HPDE6-E6E7 (cell line): ENCODE data around the gene RALGPS1.

Source experiments
- DNase-seq: peaks from one replicate; pipeline ENCODE4 v3.0.0; 2011; ENCODE audit warnings: missing footprints; ENCODE audit errors: extremely low spot score

The RALGPS1 gene

DNA sequence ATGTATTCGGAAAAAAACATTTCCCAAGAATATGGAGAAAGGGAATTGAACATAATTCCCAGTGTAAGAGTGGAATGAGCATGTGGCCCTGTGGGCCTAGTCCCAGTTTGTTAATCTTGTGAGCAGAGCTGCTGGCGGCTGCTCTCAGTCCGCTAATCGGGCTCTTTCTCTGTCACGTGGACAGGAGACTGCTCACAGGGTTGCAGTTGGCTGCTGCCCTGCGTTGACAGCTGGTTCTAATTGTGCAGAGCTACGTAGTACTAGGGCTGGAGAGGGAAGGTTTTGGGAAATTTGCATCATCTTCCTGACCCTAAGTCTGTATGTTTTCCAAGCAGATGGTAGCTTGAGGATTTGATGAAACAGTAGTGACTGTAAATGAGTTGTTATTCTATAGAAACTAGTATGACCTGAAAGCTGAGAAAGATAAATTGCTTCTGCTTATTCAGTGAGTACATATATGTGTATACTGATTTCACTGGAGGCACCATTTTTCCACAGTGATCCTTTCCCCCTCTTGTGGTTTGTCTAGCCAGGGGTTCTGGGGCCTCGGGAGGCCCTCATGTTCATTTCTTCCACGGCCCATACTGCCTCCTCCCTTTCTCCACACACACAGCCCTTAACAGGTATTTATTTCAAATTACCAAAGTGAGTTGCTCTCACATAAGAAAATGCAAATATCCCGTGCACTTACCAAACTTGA is 107.2 kb downstream of the RALGPS1 start:
- no peak for DNase-seq

DNA sequence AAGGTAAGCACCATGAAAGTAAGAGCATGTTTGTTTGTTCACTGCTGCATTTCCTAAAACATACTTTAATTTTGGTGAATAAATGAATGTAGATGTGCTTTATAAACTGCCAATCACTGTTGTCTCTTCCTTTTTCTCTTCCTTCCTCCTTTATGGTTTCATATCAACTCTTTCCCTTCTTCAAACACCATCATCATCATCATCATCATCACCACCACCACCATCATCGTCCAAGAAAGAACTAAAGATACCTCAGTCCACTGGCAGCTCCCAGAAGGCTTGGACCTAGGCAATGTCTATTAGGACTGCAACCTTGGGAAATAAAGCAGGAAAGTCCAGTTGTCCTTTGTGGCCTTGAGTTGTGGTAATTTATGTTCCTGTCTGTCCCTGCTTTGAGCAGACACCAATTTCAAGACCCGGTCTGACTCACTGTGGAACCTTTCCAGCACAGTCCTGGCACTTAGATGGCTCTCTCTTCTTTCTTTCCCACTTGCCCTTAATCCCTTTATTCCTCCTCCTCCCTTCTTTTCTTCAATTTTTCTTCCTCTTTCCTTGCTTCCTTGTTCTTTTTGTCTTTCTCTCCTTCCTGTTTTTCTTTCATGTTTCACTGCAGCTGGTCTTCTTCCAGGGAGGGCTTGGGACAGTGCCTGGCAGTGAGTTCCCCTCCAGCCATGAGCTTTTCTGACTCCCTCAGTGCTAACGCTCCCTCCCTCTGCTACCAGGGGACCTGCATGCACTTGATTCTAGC is 108.5 kb downstream of the RALGPS1 start:
- DNase-seq: no peak

DNA sequence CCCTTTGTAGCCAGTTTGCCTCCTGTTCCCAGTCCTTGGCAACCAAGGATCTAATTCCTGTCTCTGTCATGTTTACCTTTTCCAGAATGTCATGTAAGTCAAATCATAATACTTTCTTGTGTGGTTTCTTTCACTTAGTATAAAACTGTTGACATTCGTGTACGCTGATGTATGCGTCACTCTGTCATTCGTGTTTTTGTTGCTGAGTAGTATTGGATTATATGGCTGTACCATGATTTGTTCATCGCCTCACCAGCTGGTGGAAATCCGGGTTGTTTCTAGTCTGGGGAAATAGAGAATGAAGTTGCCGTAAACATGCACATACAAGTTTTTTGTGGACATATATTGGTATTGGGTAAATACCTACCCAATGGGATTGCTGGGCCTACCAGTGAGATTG is 110.5 kb downstream of the RALGPS1 start:
- no peak for DNase-seq

DNA sequence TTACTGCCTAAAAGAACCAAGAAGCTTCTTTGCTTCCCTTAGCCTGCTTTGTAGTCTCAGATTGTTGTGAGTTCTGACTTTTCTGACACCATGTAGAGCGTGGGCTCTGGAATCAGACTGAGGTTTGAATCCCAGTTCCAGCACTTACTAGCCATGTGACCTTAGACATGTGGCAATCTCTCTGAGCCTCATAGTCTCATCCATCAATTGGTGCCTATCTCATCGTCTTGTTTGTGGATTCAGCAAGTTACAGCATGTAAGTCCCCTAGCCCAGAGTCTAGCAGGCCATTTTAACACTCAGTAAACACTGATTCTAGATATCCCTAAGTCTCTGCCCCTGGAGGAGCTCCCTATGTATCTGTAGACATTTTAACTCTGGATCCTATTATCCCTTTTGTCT is 113.1 kb downstream of the RALGPS1 start:
- DNase-seq: no peak

DNA sequence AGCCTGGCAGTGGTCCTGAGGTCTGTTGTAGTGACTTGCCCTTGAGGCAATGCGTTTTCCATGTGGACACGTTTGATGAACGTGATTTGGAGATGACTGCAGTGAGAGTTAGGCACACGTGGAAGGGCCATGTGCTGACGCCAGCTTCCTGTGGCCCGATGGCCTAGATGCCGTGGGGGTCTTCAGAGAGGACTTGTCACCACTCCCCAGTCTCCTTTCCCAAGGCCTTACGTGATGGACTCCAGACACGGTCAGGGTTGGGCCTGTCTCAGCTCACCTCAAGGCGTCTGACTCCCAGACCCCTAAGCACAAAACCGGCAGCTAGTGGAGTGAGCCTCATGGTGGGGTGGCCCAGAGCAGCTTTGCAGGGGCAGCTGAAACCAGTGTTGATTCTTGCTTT is 115.0 kb downstream of the RALGPS1 start:
- no peak for DNase-seq

DNA sequence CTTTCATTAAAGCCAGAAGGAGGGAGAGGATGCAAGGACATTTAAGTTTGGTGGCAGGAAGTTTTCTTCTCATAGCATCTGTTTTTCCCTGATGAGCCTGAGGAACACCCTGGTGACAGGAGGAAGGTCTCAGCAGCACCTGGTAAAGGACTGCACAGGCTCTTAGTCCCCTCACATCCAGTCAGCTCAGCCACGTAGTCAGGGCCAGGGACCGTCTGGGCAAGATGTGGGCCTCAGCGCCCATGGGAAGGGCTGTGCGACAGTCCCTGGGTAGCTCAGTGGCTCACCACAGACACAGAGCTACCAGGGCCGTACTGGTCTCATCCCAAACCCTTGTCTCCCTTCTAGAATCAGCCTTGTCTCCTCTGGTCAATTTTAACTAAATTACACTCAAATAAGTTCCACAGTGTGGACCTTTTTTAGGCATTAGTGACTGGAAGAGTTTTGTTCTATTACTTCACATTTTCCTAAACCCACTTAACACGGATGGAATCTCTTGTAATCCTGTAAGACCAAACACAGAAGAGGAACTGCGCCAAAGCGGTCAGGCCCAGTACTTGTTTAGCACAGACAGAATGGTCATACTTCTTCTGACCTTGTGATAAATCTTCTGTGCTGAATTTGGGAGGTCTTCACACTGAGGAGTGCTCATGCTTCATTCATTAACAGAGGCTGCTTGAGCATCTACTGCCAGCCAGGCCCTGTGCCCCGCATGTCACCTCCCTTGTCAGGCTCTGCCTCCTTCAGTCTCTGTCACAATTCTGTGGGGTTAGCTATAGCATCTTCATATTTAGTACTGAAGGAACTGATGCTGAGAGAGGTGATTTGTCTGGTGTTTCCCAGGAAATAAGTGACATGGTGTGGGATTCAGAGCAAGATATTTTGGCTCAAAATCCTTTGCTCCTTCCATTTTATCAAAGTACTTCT is 116.5 kb downstream of the RALGPS1 start:
- DNase-seq: no peak

DNA sequence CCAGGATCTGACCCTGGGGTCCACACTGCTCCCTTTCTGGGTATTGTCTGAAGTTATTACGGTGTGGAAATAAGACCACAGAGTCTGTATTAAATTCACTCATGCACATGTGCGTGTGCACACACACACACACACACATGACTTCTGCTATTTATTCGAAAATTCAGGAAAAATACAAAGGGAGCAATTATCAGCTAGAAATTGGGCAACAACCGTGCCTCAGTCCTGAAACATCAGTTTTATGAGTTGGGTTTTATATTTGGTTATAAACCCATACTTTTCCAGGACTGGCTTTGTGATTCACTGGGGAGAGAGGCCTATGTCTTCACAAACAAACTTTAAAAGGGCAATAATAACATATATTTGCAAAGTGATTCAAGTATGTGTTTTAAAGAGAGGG is 117.7 kb downstream of the RALGPS1 start:
- DNase-seq: no peak

DNA sequence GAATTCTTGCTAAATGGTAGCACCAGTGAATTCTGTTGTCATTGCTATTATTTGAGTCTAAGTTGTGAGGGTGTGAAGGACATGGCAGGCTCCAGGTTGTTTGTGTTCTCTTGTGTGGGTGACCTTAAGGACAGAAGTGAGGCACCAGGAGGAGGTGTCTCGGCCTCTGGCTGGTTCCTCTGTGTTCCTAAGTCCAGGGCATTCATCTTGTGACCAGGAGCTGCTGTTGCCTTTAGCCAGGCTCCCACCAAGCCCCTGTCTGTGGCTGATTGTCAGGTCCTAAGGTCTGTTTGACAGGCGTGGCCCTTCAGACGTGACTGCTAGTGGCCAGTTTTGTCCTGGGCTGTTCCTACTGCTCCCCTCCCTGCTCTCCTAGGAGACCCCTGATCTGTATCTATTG is 118.5 kb downstream of the RALGPS1 start:
- no peak for DNase-seq

DNA sequence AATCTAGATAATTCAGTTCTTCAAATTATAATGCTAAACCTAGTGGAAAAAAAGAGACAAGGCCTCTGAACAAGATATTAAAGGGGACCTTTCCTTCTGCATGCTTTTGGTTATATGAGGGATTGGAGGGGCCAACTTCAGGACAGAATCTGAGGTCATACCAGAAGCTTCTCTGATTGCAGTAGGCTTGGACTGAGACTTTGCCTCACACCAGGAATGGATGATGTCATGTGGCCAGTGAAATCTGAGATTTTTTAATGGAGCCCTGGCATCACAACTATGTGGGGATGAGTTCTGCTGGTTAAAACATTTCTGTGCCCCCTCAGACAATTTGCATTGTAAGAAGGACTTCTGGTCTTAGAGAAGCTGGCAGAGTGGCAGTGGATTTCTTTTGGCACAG is 119.2 kb downstream of the RALGPS1 start:
- no peak for DNase-seq

DNA sequence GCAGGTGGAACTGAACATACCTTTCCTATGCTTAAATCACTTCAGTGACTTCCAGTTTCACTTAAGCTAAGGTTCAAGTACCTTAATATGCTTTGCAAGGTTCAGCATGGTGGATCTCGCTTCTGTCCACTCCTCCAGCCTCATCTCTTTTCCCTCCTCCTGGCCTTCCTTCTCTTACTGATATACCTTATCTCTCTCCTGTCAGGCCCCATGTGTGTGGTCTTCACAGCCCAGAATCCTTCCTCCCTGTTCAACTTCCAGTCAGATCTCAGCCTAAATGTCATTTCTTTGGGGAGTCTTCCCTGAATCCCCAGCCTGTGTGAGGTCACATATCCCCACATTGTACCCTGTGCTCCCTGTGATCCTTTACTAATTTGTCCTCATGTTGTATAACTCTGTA is 120.1 kb downstream of the RALGPS1 start:
- DNase-seq: no peak

DNA sequence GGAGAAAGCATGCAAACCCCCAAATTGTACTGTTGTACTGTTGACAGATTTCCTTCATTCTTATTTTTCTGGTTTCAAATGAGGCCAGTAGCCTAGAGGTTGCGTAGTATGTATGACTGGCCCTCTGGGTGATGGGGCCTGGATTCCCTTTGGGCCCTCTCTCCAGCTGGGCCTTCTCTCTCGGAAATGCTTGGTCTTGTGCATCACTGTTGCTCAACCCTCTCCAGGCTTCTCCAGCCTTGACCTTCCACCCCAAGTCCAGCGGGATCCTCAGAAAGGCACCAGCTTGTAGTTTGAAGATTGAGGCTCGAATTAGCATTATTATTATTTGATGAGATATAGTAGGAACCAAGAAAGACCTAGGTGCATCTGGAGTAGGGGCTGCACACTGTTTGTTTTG is 120.8 kb downstream of the RALGPS1 start:
- DNase-seq: no peak

DNA sequence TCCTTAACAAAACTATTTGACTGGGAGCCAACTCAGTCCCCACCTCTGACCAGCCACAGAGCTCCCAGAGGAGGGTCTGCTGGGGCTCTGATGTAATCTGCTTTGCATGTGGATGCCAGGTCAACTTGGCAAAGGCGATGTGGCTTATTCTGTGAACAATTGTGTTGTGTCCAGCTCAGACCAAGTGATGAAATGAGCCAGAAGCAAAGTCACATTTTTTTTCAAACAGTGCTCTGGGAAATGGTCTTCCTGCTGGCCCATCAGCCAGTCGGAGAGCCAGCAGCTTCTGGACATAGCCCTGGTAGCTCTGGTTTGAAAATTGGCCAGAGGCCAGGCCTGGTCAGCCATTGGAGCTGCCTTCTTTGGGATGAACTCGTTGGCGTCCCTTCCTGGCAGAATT is 121.4 kb downstream of the RALGPS1 start:
- DNase-seq: no peak

DNA sequence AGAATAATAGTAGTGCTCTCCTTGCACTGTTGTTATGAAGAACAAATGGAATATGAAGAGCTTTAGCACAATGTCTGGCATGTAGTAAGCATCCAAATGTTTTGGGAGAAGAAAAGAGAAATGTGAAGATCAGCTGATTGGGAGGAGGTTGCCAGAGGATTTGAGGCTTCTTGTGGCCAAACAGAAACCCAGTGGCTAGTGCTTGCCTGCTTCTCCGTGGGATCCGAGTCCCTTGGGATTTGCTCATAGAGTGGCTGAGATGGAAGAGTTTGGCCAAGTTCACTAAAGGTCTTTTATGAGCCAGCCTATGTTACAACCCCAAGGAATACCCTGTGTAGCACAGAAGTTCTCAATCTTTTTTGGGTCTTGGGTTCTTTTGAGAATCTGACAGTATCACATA is 121.9 kb downstream of the RALGPS1 start:
- no peak for DNase-seq

DNA sequence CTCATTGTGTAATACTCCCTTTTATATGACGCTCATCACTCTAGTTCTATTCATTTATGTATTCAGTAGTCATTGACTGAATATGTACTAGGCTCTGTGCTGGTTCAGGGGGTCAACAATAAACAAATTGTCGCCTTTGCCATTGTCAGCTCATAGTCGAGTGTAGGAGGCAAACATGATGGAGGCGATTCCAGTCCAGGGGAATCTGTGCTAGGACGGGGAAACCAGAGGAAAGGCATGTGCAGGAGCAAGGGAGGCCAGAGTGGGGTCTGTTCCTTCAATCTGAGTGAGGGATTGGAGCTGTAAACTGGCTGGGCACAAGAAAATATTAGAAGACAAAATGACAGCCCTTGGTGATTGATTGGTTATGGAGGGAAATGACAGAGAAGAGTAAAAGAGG is 123.9 kb downstream of the RALGPS1 start:
- no peak for DNase-seq

DNA sequence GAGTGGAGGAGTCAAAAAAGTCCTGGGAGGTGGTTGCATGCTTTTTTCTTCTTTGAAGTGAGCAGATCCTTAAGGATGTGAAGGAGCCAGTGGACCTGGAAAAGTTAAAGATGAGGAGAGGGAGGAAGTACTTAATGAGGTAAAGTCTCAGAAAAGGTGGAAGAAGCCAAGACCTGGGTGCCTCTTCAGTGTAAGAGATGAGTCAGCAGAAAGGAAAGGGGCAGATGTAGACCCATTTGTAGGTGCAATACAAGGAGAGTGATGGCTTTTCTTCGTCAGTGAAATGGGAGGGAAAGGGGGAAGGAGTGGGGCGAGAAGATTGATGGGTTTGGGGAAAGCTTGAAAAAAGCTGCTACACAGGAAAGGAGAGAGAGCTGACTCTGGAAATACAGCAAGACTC is 124.9 kb downstream of the RALGPS1 start:
- DNase-seq: no peak

DNA sequence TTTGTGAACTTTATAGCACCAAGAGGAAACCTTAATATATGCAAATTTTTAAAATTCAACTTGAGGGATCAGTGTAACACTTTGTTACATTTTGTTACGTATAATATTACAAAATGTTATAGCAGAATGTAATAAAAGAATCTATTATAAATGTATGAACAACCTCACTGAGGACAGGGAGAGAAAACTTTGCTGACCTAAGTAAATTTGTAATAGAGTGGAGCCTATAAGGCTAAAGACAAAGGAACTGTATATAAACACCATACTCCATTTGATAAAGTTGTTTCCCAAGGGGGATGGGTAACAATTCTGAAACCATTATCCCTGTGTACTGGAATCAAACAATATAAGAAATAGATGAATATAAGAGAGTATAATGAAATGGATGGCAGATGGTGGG is 130.6 kb downstream of the RALGPS1 start:
- no peak for DNase-seq

DNA sequence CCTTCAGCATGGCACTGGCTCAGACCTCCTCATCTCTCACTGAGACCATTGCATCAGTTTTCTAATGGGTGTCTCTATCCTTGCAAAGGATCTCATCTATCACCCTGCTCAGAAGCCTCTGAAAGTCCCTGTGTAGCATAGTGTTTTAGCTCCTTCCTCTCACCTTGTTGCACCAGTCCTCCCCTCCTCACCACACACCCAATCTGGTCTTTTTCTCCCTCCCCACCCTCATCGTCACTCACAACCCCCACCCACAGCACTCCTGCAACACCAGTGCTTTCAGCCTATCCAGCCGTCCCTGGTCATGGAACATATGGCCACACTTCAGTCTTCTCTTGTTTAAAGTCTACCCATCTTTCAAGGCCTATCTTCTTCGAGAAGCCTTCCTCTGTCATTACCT is 133.4 kb downstream of the RALGPS1 start:
- DNase-seq: no peak

DNA sequence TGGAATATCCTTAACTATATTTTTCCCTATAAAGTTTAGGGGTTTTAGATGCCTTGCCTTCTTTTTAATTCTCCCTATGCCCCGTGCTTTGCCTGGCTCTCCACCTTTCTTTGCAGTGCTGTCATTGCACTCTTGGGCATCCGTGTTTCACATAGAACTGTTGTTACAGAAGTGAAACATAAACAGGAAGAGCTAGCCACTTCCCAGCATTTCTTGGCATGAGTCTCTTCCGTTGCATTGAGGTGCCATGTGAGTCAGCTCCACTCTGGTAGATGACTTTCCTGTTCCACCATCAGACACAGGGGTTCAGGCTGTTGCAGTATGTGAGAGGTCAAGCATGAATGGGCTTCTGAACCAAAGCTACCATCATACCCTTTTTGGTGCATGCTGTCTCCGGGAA is 134.5 kb downstream of the RALGPS1 start:
- DNase-seq: peak; percentile 85

DNA sequence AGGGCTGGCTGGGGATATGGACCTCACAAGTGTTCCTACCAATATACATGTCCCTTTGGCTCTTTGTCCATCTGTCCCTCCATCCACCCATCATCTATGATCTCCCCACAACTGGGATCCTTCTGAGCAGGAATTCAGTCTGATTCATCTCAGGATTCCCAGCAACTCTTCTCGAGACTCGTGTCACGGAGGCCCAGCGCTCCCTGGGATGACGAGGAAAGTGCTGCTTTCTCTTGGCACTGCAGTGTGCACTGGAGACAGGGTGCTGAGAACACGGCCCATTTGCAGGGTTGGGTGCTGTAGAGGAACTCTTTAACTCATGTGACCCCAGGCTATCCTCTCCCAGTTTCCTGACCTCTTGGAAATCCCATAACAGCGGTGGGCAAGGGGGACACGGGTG is 135.0 kb downstream of the RALGPS1 start:
- DNase-seq: no peak

DNA sequence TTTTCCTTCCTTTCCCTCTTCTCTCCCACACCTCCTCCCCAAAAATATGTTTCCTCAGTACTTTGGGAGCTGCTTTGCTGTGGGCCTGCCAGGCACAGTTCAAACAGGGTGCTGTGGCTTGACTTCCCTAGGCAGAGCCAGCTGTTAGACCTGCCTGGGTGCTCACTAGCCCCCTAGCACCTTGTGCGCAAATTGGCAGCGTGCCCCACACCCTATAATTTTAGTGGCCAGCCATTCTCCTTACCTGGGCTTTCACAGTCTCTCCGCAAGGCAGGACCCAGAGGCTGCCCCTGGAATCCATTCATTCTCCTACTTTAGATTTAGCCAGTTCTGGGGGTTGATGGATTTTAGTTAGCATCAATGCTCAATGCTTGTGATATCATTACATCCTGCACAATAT is 135.6 kb downstream of the RALGPS1 start:
- DNase-seq: no peak

DNA sequence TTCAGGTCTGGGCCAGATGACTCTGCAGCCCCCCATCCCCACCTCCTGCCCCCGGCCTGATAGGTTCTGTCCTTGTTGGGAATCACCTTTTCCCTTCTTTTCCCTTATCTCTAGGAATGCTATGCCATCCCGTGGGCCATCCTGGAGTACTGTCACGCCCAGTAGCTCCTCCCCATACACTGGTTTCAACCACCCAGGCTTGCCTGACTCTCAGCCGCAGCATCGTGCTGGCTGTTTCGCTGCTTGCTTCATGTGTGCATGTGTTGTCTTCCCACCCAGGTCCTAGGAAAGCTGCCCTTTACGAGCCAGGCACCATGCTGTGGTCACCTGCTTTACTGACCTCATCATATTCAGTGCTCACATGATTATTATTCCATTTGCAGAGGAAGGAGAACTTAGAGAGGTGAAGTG is 136.0 kb downstream of the RALGPS1 start:
- DNase-seq: no peak

DNA sequence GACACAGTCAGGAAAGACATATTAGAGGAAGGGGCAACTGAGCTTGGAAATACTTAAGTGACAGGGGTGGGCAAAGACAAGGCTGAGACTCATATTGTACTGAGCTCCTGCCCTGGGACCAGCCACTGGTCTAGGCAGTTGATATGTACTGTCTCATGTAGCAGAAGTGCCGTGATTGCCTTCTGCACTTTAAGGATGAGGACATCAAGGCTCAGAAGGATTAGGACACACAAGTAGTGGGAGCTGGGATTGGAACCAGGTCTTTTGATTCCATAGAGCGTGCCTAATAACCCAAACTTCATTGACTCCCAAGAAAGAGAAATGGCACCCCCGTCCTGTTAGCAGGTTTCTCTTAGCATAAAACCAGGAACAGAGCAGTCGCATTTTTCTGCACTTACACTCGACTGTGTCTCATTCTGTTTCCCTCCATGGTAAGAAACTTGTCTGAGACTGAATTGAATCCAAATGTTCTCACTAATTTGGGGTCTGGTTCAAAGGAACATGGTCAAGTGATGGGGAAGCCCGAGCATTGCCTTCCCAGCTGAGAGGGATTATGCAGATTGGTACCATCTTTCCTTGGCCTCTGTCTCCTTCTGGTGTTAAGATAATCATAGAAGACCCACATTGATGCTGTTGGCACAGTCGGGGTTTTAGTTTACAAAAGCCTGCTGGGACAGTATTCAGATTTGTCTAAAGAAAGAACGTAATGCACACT is 137.5 kb downstream of the RALGPS1 start:
- DNase-seq: no peak
